Mesenchymal stem cell (in vitro differentiated cells and primary cell): ENCODE measurements around the gene S100A14.

Experiments
- DNase-seq: peaks from one replicate; pipeline ENCODE4 v3.0.0-alpha.2; 2013
- H2AFZ ChIP-seq: one replicate; pipeline ENCODE4 v1.6.1; 2013; ENCODE audit warnings: low read depth, mild to moderate bottlenecking, control low read depth, inconsistent platforms, low read length, moderate library complexity
- H2AK5ac ChIP-seq: 2 replicates; pipeline ENCODE4 v1.6.1; 2013; ENCODE audit warnings: low read length, moderate library complexity, mild to moderate bottlenecking, inconsistent platforms; ENCODE audit not compliant: severe bottlenecking
- H2BK120ac ChIP-seq: one replicate; pipeline ENCODE4 v1.6.1; 2013; ENCODE audit warnings: low read depth, mild to moderate bottlenecking, inconsistent platforms, low read length, moderate library complexity
- H2BK12ac ChIP-seq, 2 experiments: one replicate each; pipeline ENCODE4 v1.6.1; 2013; ENCODE audit warnings: inconsistent platforms in 2 of 2, low read length in 2 of 2, mild to moderate bottlenecking in 2 of 2, moderate library complexity in 2 of 2, control low read depth in 1 of 2
- H2BK15ac ChIP-seq: one replicate; pipeline ENCODE4 v1.6.1; 2013; ENCODE audit warnings: mild to moderate bottlenecking, low read depth, inconsistent platforms; ENCODE audit not compliant: poor library complexity, severe bottlenecking
- H2BK5ac ChIP-seq: 2 replicates; pipeline ENCODE4 v1.6.1; 2013; ENCODE audit warnings: low read depth, mild to moderate bottlenecking, low read length, control low read depth, inconsistent platforms; ENCODE audit not compliant: poor library complexity, severe bottlenecking
- H3K14ac ChIP-seq, 2 experiments: one replicate each; pipeline ENCODE4 v1.6.1; 2013; ENCODE audit warnings: inconsistent platforms in 2 of 2, low read length in 2 of 2, control low read depth in 1 of 2, mild to moderate bottlenecking in 1 of 2, moderate library complexity in 1 of 2
- H3K18ac ChIP-seq, 2 experiments: one replicate each; pipeline ENCODE4 v1.6.1; 2013; ENCODE audit warnings: inconsistent platforms in 2 of 2, low read length in 2 of 2, control low read depth in 1 of 2, low read depth in 1 of 2, mild to moderate bottlenecking in 1 of 2
- H3K23ac ChIP-seq, 2 experiments: one replicate each; pipeline ENCODE4 v1.6.1; 2013; ENCODE audit warnings: inconsistent platforms in 2 of 2, low read length in 2 of 2, mild to moderate bottlenecking in 2 of 2, moderate library complexity in 2 of 2, control low read depth in 1 of 2
- H3K27ac ChIP-seq: 2 replicates; pipeline ENCODE4 v1.5.1; 2013; ENCODE audit warnings: mild to moderate bottlenecking, moderate library complexity, low read length, control low read depth, inconsistent platforms; ENCODE audit not compliant: poor library complexity, severe bottlenecking
- H3K27me3 ChIP-seq, 2 experiments: 2 replicates each; pipeline versions ENCODE4 v1.6.1 to v1.7.0; 2013; ENCODE audit warnings: low read length in 2 of 2, mild to moderate bottlenecking in 2 of 2, moderate library complexity in 2 of 2, control low read depth in 1 of 2, inconsistent platforms in 1 of 2; ENCODE audit not compliant: control insufficient read depth in 1 of 2, insufficient read depth in 1 of 2
- H3K36me3 ChIP-seq, 2 experiments: 2 replicates each; pipeline versions ENCODE4 v1.6.1 to v1.7.0; 2013; ENCODE audit warnings: low read length in 2 of 2, control low read depth in 1 of 2, inconsistent platforms in 1 of 2, low read depth in 1 of 2, mild to moderate bottlenecking in 1 of 2; ENCODE audit not compliant: insufficient read depth in 2 of 2, control insufficient read depth in 1 of 2
- H3K4ac ChIP-seq, 2 experiments: one replicate each; pipeline ENCODE4 v1.6.1; 2013; ENCODE audit warnings: inconsistent platforms in 2 of 2, low read length in 2 of 2, mild to moderate bottlenecking in 2 of 2, moderate library complexity in 2 of 2, control low read depth in 1 of 2, low read depth in 1 of 2
- H3K4me1 ChIP-seq: 2 replicates; pipeline ENCODE4 v1.6.1; 2013; ENCODE audit warnings: low read depth, low read length, control low read depth; ENCODE audit not compliant: control insufficient read depth, insufficient read depth
- H3K4me2 ChIP-seq: 2 replicates; pipeline ENCODE4 v1.6.1; 2013; ENCODE audit warnings: low read length, mild to moderate bottlenecking, inconsistent platforms; ENCODE audit not compliant: poor library complexity, severe bottlenecking
- H3K4me3 ChIP-seq, 2 experiments: 2 replicates each; pipeline versions ENCODE4 v1.5.1 to v1.7.0; 2013; ENCODE audit warnings: low read length in 2 of 2, mild to moderate bottlenecking in 2 of 2, control low read depth in 1 of 2, low read depth in 1 of 2; ENCODE audit not compliant: insufficient read depth in 1 of 2
- H3K79me1 ChIP-seq: replicated peaks from 2 replicates; pipeline ENCODE4 v1.6.1; 2013; ENCODE audit warnings: mild to moderate bottlenecking, control low read depth, low read length, inconsistent platforms; ENCODE audit not compliant: poor library complexity, severe bottlenecking
- H3K9ac ChIP-seq: 2 replicates; pipeline ENCODE4 v1.7.0; 2013; ENCODE audit warnings: mild to moderate bottlenecking, low read length, moderate library complexity
- H3K9me3 ChIP-seq: 2 replicates; pipeline ENCODE4 v1.7.0; 2013; ENCODE audit warnings: mild to moderate bottlenecking, low read length; ENCODE audit not compliant: control insufficient read depth
- H4K8ac ChIP-seq: one replicate; pipeline ENCODE4 v1.6.1; 2013; ENCODE audit warnings: inconsistent platforms, mild to moderate bottlenecking, low read length, moderate library complexity
- H4K91ac ChIP-seq: one replicate; pipeline ENCODE4 v1.6.1; 2013; ENCODE audit warnings: mild to moderate bottlenecking, low read length, inconsistent platforms
- WGBS: methylation state at CpG from one replicate; pipeline ENCODE4 v1.1.7; 2013; ENCODE audit warnings: mixed read lengths; 5-methylcytosine and 5-hydroxymethylcytosine counted together

S100A14 gene

DNA sequence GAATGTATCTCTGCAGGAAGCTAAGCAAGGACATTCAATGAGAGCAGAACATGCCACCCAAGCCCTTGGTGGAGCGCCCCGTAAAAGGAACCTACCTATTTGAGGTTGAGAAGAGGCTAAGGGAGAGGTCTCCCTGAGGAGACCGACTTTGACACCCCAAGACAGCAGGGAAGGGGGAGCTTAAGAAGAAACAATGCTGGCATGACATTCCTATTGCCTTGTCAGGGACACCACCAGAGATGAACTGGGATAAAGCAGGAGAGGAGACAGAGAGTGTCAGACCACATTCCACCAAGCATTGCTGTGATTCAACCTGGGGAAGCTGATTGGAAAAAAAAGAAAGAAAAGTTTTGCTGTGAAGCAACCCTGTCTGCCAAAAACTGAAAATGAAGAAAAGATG is 37.2 kb downstream of the S100A14 start:
- H2AK5ac ChIP-seq = peak overlapping the region; percentile 52
- H3K4me3 ChIP-seq = peak overlapping the region in 1 of 2 experiments; percentile 31
- peak overlapping the region; percentile 38 for H3K9ac ChIP-seq
- peaks cover 8% of the 10 kb centered on the region for H3K4me1 ChIP-seq
- H2BK15ac ChIP-seq = no peak overlapping the region
- H2BK12ac ChIP-seq = no peak overlapping the region
- H3K14ac ChIP-seq = no peak overlapping the region
- no peak overlapping the region for H2BK120ac ChIP-seq
- no peak overlapping the region for H3K23ac ChIP-seq
- H3K18ac ChIP-seq = no peak overlapping the region
- no peak overlapping the region for H2AFZ ChIP-seq
- H3K27me3 ChIP-seq = no peaks in the 10 kb centered on the region
- H3K4ac ChIP-seq = no peak overlapping the region
- WGBS = 85% methylated on average over 3 of the region's 3 CpGs
- H3K36me3 ChIP-seq = peaks cover 0 to 3% of the 10 kb centered on the region in 2 experiments
- H3K4me2 ChIP-seq = no peak overlapping the region
- H4K91ac ChIP-seq = no peak overlapping the region
- H3K9me3 ChIP-seq = no peaks in the 10 kb centered on the region
- no peak for DNase-seq
- H4K8ac ChIP-seq = no peak overlapping the region
- no peak overlapping the region for H2BK5ac ChIP-seq
- H3K27ac ChIP-seq = no peak overlapping the region
- H3K79me1 ChIP-seq = no peaks in the 10 kb centered on the region

- H2AK5ac ChIP-seq = peak overlapping the region; percentile 65
- no peak overlapping the region for H2AFZ ChIP-seq
- H3K4me2 ChIP-seq = peak overlapping the region; percentile 31
- no peak overlapping the region for H2BK120ac ChIP-seq
- H3K23ac ChIP-seq = no peak overlapping the region
- peak overlapping the region in 1 of 2 experiments; percentile 11 for H3K18ac ChIP-seq
- H2BK5ac ChIP-seq = no peak overlapping the region
- no peaks in the 10 kb centered on the region for H3K79me1 ChIP-seq
- DNase-seq = peak; percentile 34
- no peak overlapping the region for H3K14ac ChIP-seq
- no peak overlapping the region for H4K8ac ChIP-seq
- H2BK15ac ChIP-seq = no peak overlapping the region
- H3K36me3 ChIP-seq = peaks cover 0 to 3% of the 10 kb centered on the region in 2 experiments
- H3K9me3 ChIP-seq = no peaks in the 10 kb centered on the region
- peak overlapping the region; percentile 51 for H3K27ac ChIP-seq
- H3K9ac ChIP-seq = peak overlapping the region; percentile 23
- no peak overlapping the region for H4K91ac ChIP-seq
- H2BK12ac ChIP-seq = peak overlapping the region in 1 of 2 experiments; percentile 21
- H3K27me3 ChIP-seq = no peaks in the 10 kb centered on the region
- H3K4me3 ChIP-seq = no peak overlapping the region
- H3K4ac ChIP-seq = no peak overlapping the region
- peaks cover 8% of the 10 kb centered on the region for H3K4me1 ChIP-seq
Observed at GRCh38 chr1:153578490-153578889, 37.6 kb downstream of the S100A14 start.

DNA sequence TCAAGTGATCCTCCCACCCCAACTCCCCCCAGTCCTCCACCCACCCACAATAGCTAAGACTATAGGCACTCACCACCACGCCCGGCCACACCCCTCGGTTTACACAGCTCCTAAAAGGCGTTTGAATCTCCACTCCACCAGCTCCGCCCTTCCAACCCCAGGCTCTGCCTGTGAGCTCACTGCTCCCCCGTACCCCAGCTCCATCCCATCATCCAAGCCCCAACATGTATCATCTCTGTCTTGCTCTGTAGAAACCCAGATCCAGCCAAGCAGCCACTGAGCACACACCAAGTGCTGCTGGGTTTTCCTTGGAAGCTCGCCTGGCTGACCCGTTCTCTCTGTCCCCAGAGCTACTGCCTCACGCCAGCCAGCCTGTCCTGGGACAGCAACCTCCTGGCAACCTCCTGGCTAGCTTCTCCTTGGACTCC is 38.5 kb downstream of the S100A14 start:
- 73% methylated on average over 9 of the region's 9 CpGs for WGBS
- Histone ChIP-seq H3K23ac (no peak overlapping the region), H3K9ac (no peak overlapping the region), H2BK12ac (peak overlapping the region; percentile 63 to 96), H3K4me3 (no peak overlapping the region), H3K18ac (peak overlapping the region; percentile 57 to 76), H3K79me1 (no peaks in the 10 kb centered on the region), H3K27me3 (no peaks in the 10 kb centered on the region), H3K4me1 (peaks cover 8% of the 10 kb centered on the region), H4K8ac (peak overlapping the region; percentile 67), H2BK120ac (no peak overlapping the region), H4K91ac (peak overlapping the region; percentile 84), H2AFZ (no peak overlapping the region), H3K9me3 (no peaks in the 10 kb centered on the region), H2AK5ac (peak overlapping the region; percentile 99), H3K4me2 (no peak overlapping the region), H3K36me3 (peaks cover 0 to 3% of the 10 kb centered on the region in 2 experiments), H3K14ac (peak overlapping the region in 1 of 2 experiments; percentile 55), H3K27ac (no peak overlapping the region), H3K4ac (peak overlapping the region; percentile 64 to 67), H2BK5ac (no peak overlapping the region), H2BK15ac (peak overlapping the region; percentile 54)
- no peak for DNase-seq

DNA sequence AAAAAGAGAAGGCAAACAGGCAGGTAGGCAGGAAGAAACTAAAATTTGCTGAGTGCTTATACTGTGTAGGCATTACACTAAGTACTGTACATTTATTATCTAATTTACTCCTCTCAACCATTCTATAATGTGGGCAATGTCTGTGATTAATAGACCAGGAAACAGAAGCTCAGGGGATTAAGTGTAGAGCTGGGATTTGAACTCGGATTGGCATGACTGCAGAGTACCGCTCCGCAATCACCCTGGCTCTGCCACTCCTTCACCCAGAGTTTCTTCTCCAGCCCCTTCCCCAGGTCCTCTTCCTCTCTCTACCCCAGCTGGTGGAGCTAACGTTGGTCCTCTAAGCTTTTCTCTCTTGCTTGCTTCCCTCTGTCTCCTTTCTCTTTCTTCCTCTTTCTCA is 39.0 kb downstream of the S100A14 start:
- H4K91ac ChIP-seq = no peak overlapping the region
- no peak overlapping the region for H3K27ac ChIP-seq
- no peak overlapping the region for H2BK12ac ChIP-seq
- H3K18ac ChIP-seq = no peak overlapping the region
- no peak overlapping the region for H2AFZ ChIP-seq
- 100% methylated on average over 3 of the region's 4 CpGs for WGBS
- no peak overlapping the region for H2BK120ac ChIP-seq
- no peak overlapping the region for H4K8ac ChIP-seq
- H3K9ac ChIP-seq = no peak overlapping the region
- H2BK5ac ChIP-seq = no peak overlapping the region
- H2AK5ac ChIP-seq = peak overlapping the region; percentile 17
- H3K4me2 ChIP-seq = no peak overlapping the region
- no peak overlapping the region for H2BK15ac ChIP-seq
- H3K36me3 ChIP-seq = peaks cover 0 to 3% of the 10 kb centered on the region in 2 experiments
- DNase-seq = no peak
- H3K4ac ChIP-seq = no peak overlapping the region
- no peaks in the 10 kb centered on the region for H3K9me3 ChIP-seq
- no peaks in the 10 kb centered on the region for H3K27me3 ChIP-seq
- no peak overlapping the region for H3K4me3 ChIP-seq
- H3K23ac ChIP-seq = no peak overlapping the region
- no peaks in the 10 kb centered on the region for H3K79me1 ChIP-seq
- H3K4me1 ChIP-seq = peaks cover 8% of the 10 kb centered on the region
- H3K14ac ChIP-seq = no peak overlapping the region
